T-helper 2 cell (primary cell): Measurements from ENCODE around the gene HMGCS2.

Source experiments
- DNase-seq, 5 experiments: peaks; one replicate each; pipeline versions ENCODE4 v3.0.0 to v3.0.0-alpha.2; 2012 to 2022

The HMGCS2 gene

GRCh38 chr1:119752592-119752991 is 16.1 kb downstream of the HMGCS2 start:
- DNase-seq = peak in 1 of 5 experiments; percentile 48

GRCh38 chr1:119748040-119748439 is 20.7 kb downstream of the HMGCS2 start:
- DNase-seq = no peak

GRCh38 chr1:119747451-119747850 is 21.3 kb downstream of the HMGCS2 start:
- no peak for DNase-seq

- no peak for DNase-seq
Measured at GRCh38 chr1:119745034-119745433, 23.7 kb downstream of the HMGCS2 start.

- DNase-seq = no peak
Measured at GRCh38 chr1:119744598-119744942, 24.1 kb downstream of the HMGCS2 start.

GRCh38 chr1:119743776-119744597 is 24.7 kb downstream of the HMGCS2 start:
- DNase-seq = peak in 2 of 5 experiments; percentile 15 to 64

DNA sequence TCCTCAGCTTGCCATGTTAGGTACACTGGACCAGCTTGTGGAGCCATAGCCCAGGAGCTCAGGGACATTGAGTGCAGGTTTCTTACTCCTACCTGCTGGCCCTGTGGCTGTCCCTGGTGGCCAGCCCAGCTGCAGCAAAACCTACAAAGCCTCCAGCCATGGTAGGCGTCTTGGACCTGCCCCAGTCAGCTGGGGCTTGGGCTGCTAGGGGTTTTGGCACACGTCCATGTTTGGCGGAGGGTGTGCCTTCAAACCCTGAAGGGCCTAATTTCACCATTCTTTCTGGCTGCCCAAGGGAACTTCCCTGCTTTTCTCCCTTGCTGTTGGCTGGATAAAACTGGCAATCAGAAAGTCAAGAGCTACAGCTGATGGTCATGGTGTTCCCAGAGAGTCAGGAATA is 25.4 kb downstream of the HMGCS2 start:
- no peak for DNase-seq

- no peak for DNase-seq
Measured at GRCh38 chr1:119742677-119743076, 26.0 kb downstream of the HMGCS2 start.

DNA sequence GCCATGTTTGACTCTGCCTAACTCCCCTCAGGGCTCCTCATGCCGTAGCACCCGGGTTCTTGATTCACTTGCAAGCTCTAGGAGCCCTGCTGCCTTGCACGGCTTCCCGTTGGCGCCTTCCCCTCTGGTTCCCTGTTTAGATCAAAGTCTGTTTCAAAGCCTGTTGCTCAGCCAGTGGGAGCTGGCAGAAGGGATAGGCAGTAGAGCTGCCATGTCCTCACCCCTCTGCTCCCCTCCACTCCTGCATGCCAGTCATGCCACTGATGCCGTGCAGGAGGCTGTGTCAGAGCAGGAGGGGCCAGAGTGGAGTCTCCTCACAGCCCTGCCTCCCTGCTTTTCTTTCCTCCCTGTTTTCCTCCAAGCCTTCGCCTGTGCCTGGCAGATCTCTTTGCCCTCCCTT is 26.5 kb downstream of the HMGCS2 start:
- no peak for DNase-seq

GRCh38 chr1:119740896-119741780 is 27.6 kb downstream of the HMGCS2 start:
- DNase-seq = no peak

DNA sequence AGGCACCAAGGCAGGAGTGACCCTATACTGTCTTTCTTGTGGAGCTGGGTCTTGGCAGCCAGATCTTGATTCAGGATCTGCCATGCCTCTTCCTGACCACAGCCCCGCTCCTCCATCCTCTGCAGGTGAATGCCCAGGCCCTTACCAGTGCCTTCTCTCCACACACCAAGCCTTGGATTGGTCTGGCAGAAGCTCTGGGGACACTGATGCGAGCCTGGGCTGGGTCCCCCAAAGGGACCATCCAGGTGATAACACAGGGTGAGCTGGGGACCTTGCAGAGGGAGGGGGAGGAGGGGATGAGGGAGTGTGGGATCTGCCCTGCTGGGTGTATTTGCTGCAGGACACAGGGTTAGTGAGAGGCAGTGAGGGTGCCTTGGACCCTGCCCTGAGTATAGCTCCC is 28.4 kb downstream of the HMGCS2 start:
- no peak for DNase-seq

DNA sequence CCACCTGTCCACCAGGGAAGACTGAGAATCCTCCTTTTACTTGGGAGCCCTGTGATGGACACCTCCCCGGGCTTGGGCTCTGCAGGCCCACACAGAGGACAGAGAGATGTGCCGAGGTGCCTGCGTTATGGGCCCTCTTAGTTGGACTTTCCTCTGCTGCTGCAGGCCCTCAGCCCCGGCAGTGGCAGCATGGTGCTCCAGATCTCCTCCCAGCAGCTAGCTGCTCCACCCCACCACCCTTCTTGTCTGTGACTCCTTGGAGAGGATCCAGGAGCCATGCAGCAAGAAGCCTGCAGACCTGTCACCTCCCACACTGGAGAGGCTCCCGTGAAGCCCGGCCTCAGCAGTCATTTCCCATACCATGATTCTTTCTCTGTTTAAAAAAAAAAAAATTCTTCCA is 29.6 kb downstream of the HMGCS2 start:
- DNase-seq = no peak

DNA sequence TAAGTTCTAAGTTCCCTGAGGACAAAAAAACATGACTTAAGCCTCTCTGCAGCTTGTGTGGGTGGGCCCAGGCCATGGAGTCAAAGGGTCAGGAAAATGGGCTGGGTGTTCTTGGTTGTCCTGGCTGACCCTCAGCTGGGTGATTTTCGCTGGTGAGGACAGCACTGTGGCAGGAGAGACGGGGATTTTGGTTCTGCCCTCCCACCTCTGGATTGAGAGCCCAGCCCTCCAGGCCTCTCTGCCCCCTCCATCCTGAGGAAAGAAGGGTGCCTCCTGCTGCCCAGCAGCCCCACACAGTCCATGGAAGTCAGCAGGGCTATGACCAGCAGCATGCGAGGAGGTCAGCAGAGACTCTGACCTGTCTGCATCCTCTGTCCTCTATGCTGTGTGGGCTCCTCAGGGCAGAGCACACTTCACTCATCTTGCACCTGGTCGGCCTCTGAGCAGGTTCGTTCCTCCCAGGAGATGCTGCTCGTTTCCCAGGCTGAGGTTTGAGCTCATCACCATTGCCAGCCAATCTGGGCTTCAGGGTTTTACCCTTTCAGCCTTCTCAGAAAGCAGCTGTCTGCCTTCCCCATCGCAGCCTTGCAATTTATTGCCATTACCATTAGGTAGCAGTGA is 30.5 kb downstream of the HMGCS2 start:
- DNase-seq = no peak

GRCh38 chr1:119737040-119737682 is 31.5 kb downstream of the HMGCS2 start:
- no peak for DNase-seq

DNA sequence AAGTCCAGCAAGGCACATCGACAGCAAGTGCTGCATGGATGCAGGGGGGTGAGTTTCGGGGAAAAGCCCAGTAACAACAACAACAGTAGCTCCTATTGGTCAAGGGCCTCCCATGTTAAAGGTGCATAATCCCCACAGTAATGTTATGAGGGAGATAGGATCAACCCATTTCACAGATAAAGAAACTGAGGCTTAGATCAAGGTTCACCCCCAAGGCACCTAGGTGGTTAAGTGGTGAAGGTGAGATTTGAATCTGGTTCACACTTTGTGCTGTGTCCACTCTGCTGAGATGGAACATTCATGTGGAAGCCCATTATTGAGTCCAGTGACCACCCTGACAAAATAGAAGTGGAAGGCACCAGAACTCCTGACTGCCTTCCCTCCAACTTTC is 32.1 kb downstream of the HMGCS2 start:
- DNase-seq = no peak

DNA sequence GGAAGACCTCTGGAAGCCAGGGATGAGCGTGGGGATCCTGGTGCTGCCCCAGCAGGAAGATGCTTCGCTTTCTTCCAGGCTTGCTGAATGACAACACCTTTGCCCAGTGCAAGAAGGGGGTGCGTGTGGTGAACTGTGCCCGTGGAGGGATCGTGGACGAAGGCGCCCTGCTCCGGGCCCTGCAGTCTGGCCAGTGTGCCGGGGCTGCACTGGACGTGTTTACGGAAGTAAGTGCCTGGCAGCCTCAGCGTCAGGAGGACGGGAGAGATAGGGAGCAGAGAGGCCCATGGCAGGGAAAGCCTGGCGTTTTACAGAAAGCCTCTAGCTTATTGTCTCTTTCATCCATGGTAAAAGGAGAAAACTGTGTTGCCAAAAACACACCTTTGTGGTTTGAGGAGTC is 33.5 kb downstream of the HMGCS2 start:
- DNase-seq = no peak

DNA sequence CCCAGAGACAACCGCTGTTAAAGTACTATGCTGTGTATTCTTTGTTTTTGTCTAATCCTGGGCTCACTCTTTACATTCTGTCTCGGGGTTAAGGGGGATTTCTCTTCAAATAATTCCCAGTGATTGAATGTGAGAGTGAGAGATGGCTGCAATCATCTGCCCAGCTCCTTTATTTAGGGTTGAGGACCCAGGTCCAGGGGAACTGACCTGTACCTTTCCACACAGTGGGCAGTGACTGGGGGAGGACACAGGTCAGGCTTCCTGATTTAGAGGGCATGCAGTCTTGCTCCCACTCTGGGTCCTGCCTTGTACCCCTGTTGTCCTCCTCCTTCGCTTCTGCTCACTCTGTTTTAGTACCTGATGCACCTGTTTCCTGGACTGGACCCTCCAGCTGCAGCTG is 35.0 kb downstream of the HMGCS2 start:
- DNase-seq = no peak

GRCh38 chr1:119732465-119733168 is 36.1 kb downstream of the HMGCS2 start:
- DNase-seq = no peak

DNA sequence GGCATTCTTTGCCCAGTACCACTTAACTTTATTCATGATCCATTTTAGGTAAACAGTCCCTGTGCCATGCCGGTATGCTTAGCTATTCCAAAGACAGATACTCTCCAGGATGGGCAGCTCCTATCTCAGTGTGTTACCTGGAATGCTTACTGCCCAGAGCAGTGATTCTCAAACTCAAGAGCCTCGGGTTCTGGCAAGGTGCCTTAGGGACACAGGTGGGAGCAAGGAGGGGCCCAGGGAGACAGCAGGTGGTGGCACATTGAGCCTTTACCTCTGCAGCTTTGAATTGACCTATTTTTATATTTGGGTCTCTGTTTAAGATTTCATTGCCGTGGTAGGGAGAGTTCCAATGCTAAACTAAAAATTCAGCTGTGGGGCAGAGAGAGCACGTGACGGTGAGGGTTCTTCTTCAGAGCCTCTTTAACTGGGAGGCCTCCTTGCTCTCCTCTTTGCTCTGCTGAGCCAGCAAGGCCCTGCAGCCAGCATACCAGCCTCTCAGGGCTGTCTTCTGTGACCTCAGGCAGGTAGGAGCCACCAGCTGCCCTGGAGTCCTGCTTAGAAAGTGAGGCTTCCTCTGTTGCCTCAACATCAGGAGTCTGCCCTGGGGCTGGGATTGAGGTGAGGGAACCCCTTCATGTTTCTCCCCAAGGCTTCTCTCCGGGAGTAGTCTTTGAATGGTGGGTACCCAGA is 36.8 kb downstream of the HMGCS2 start:
- no peak for DNase-seq

GRCh38 chr1:119731060-119731459 is 37.6 kb downstream of the HMGCS2 start:
- no peak for DNase-seq

- DNase-seq = no peak
Measured at GRCh38 chr1:119729044-119729443, 39.7 kb downstream of the HMGCS2 start.

DNA sequence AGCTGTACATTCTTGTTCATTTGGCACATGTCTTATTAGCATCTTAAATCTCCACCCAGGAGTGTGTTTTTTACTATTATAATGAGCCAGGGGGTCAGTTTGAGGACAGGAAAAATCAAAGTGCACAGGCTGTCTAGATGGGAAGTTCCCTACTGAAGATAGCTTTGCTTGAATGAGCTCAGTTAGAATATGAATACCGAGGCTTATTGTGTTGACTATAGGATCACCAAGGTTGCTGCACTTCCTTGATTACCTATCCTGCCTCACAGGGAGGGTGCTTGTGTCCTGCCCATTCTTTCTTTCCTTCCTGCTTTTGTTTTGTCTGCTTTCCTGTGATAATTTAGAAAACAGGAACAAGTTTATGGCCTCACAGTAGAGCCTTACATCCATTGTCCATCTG is 40.7 kb downstream of the HMGCS2 start:
- DNase-seq = no peak
